ENCODE results near the gene ATXN1.

Gene ATXN1

DNA sequence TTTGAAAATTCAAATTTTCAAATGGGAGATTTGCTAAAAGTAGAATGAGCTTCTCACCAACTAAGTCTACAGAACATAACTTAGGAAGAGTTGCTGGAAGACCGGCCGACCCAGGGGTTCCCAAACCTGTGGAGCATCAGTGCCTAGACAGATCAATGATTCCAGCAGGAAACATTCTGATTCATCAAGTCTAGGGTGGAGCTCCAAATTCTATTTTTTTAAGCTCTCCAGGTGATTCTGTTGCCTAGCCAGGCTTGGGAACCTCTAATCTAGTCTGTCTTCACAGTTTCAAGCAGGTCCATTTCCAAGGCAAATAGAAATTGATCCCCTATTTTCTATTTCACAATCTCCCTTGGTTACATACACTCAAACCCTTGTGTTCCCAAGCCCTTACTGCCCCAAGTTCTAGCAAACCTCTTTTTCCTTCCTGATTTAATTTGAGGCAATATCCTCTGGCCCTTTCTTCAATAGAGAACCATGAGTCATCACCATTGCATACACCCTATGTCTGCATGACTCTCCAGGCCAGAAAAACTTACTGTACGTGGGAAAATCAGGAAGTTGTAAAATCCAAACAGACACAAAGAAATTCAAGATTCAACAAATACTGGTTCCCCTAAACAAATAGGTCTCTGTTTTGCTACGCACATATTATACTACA lies 8.9 kb downstream of the ATXN1 start:
- Mint-ChIP-seq H3K4me1 (peaks cover 22% of the 10 kb centered on the region), H3K36me3 (ENCODE audit: low read depth) (peaks cover 4% of the 10 kb centered on the region), H3K27ac (no peak overlapping the region), H3K9me3 (no peaks in the 10 kb centered on the region), H3K27me3 (ENCODE audit: low read depth, poor library complexity) (peaks cover 6% of the 10 kb centered on the region), H3K4me3 (no peak overlapping the region)
- DNase-seq, result no peak
- TF ChIP-seq, protein P1, sequence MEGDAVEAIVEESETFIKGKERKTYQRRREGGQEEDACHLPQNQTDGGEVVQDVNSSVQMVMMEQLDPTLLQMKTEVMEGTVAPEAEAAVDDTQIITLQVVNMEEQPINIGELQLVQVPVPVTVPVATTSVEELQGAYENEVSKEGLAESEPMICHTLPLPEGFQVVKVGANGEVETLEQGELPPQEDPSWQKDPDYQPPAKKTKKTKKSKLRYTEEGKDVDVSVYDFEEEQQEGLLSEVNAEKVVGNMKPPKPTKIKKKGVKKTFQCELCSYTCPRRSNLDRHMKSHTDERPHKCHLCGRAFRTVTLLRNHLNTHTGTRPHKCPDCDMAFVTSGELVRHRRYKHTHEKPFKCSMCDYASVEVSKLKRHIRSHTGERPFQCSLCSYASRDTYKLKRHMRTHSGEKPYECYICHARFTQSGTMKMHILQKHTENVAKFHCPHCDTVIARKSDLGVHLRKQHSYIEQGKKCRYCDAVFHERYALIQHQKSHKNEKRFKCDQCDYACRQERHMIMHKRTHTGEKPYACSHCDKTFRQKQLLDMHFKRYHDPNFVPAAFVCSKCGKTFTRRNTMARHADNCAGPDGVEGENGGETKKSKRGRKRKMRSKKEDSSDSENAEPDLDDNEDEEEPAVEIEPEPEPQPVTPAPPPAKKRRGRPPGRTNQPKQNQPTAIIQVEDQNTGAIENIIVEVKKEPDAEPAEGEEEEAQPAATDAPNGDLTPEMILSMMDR (IDR thresholded peaks at IDR 0.05), result no peak

DNA sequence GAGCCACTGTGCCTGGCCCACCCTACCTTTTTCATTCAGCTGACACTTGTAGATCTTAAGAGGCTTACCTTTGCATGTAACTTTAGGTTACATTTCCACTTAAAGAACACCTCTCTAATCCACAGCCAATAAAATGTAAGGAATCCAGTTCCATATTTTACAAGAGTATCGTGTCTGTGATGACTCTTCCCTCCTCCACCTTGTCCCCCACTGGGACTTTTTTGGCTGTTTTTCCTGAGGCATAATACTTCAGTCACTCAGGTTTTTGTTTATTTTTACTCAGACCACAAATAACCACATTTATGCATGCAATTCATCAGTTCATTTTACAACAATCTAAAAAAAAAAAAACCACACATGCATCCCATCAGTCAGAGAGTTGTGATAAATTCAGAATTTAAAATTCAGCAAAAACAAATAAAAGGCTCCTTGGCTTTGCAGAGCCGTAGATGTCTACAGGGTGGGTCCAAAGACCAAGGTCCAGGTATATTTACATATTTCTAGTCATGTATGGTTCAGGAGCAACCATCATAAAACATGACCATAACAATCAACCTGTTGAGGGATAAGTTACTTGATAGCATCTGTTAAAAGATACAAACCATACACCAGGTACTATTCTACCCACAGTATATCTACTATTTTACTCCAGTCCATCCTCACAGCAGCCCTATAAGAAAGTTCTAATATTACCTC lies 9.9 kb downstream of the ATXN1 start:
- Mint-ChIP-seq H3K4me1 (peaks cover 15% of the 10 kb centered on the region), H3K36me3 (ENCODE audit: low read depth) (peaks cover 4% of the 10 kb centered on the region), H3K9me3 (no peaks in the 10 kb centered on the region), H3K27me3 (ENCODE audit: low read depth, poor library complexity) (peaks cover 6% of the 10 kb centered on the region), H3K27ac (no peak overlapping the region), H3K4me3 (no peak overlapping the region)
- no peak for DNase-seq
- TF ChIP-seq, protein P1 (IDR thresholded peaks at IDR 0.05), result no peak

DNA sequence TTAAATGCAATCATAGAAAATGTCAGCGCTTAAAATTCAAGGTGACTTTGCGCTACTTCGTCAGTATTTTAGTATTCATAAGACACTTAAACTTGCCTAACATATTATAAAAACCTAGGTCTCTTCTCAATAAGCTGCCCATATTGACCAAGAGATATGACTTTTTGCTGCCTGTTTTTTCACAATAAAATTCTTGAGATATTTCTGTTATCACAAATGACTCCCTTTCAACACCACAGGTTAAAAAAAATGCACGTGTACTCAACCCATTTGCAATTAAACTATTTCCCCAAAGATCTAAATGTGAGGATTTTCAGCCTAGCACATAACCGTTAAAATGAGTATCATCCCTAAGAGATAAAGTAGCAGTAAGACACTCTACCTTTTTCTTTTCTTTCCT lies 10.7 kb downstream of the ATXN1 start:
- Mint-ChIP-seq H3K36me3 (ENCODE audit: low read depth) (peaks cover 4% of the 10 kb centered on the region), H3K4me1 (peaks cover 14% of the 10 kb centered on the region), H3K27ac (no peak overlapping the region), H3K9me3 (no peaks in the 10 kb centered on the region), H3K4me3 (no peak overlapping the region), H3K27me3 (ENCODE audit: low read depth, poor library complexity) (peaks cover 6% of the 10 kb centered on the region)
- TF ChIP-seq, protein P1 (IDR thresholded peaks at IDR 0.05), result no peak
- no peak for DNase-seq

DNA sequence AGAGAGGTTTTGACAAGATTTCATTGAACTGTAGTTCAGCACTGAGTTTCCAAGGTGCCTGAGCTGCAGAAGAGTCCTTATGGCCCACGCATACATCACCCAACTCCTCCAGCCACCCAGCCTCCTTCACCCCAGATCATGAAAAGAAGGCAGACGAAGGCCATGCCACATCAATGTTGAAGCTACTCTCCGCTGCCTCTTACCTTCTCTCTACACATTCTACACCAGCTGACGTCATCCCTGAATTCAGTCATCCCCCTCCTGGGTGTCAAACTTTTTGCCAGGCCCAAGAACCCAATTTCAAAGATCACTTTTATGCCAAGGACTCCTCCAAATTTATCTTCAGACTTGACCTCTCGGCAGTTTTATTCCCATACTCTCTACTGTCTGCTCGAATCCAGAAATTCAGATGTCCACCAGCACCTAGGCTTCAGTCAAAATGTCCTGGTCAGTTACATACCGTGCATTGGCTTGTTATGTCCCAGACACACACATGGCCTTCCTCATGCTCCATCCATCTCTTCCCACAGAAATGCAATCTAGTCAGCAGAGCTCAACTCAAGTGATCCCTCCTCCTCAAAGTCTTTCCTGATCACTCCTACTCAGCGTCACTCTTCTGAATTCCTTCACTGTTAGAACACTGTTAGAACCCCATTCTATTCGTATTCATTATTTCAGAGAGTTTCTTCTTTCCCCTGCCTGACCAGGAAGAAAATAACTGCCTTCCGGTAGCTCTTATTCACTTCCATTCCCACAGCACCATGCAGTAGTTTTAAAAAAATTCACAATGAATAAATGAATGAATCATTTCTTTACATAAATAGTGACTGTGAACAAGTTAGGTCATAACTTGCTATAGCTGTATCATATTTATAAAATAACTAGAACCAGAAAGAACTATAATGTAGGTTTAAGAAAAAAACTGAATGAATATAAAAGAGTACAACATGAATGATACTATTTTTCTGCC lies 11.5 kb downstream of the ATXN1 start:
- peaks cover 14% of the 10 kb centered on the region for H3K4me1 Mint-ChIP-seq
- H3K36me3 Mint-ChIP-seq (ENCODE audit: low read depth), result peaks cover 4% of the 10 kb centered on the region
- no peaks in the 10 kb centered on the region for H3K9me3 Mint-ChIP-seq
- no peak overlapping the region for H3K27ac Mint-ChIP-seq
- H3K27me3 Mint-ChIP-seq (ENCODE audit: low read depth, poor library complexity), result no peaks in the 10 kb centered on the region
- DNase-seq, result no peak
- TF ChIP-seq, protein P1 (IDR thresholded peaks at IDR 0.05), result no peak
- H3K4me3 Mint-ChIP-seq, result no peak overlapping the region

DNA sequence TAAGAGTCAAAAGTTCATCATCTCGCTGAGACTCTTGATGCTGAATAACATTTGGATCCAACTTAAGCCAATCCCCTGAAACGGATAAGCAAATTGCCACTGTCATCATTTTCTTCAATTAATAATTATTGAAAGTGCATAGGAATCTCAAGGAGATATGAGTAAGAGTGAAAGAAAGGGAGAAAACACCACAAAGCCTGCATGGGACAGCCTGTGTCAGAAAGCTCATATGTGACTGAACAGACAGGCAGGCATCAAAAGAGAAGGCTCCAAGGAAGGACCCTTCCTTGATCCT lies 13.3 kb downstream of the ATXN1 start:
- Mint-ChIP-seq H3K36me3 (ENCODE audit: low read depth) (peaks cover 4% of the 10 kb centered on the region), H3K4me3 (no peak overlapping the region), H3K4me1 (peaks cover 11% of the 10 kb centered on the region), H3K27ac (no peak overlapping the region), H3K27me3 (ENCODE audit: low read depth, poor library complexity) (no peaks in the 10 kb centered on the region), H3K9me3 (no peaks in the 10 kb centered on the region)
- no peak for DNase-seq
- TF ChIP-seq, protein P1 (IDR thresholded peaks at IDR 0.05), result no peak
